Measurements from ENCODE around the gene SLC18A3. TPM values are rescaled to one million over a fixed set of nuclear protein-coding genes. Genes with fewer than 3 reads are reported as not detected.

The SLC18A3 gene
- total RNA-seq, 2 experiments from 2014 or later, result not detected

DNA sequence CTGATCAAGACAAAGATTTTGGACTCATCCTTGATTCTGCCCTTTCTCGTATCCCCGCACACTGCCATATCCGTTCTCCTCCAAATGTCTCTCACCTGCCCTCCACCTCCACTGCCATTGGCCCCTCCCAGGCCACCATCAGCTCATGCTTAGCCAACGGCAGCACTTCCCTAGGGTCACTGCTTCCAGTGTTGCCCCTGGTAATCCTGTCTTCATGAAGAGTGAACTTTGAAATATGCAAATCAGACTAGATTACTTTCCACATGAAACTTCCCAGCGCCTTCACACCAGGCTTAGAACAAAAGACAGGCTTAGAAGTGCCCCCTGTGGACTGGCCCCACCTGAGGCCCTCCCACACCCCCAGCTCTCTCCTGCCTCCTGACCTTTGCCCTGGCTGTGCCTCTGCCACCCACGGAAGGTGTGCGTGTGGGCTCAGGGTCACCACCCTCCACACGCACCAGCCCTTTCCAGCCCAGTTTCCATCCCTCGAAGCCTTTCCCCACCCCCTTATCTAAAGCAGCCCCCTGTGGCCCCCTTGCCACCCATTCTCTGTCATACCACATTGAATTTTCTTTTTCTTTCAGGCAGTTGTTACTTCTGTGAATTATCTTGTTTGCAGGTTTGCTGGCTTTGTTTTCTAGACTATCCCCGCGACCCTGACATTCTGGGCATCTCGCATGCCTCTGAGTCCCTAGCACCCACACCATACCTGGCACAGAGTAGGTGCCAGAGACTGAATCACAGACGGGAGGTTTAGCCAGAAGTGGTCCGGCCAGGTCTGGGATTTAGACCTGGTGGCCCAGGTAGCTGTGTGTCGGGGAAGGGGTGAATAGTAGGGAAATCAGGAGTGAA lies 42.5 kb downstream of the SLC18A3 start:
- Mint-ChIP-seq H3K4me1 (ENCODE audit: low read depth) (peaks cover 16% of the 10 kb centered on the region), H3K27ac (no peak overlapping the region), H3K4me3 (no peak overlapping the region), H3K9me3 (no peaks in the 10 kb centered on the region), H3K27me3 (peaks cover 4% of the 10 kb centered on the region), H3K36me3 (ENCODE audit: low read depth) (no peaks in the 10 kb centered on the region)
- ChIA-PET CTCF (no interaction called here), POLR2A (no interaction called here)
- TF ChIP-seq, protein P1, sequence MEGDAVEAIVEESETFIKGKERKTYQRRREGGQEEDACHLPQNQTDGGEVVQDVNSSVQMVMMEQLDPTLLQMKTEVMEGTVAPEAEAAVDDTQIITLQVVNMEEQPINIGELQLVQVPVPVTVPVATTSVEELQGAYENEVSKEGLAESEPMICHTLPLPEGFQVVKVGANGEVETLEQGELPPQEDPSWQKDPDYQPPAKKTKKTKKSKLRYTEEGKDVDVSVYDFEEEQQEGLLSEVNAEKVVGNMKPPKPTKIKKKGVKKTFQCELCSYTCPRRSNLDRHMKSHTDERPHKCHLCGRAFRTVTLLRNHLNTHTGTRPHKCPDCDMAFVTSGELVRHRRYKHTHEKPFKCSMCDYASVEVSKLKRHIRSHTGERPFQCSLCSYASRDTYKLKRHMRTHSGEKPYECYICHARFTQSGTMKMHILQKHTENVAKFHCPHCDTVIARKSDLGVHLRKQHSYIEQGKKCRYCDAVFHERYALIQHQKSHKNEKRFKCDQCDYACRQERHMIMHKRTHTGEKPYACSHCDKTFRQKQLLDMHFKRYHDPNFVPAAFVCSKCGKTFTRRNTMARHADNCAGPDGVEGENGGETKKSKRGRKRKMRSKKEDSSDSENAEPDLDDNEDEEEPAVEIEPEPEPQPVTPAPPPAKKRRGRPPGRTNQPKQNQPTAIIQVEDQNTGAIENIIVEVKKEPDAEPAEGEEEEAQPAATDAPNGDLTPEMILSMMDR (IDR thresholded peaks at IDR 0.05), result no peak
- ATAC-seq (no peak), DNase-seq (no peak)
- intact Hi-C loops (cut with micrococcal nuclease), result no loop called here

DNA sequence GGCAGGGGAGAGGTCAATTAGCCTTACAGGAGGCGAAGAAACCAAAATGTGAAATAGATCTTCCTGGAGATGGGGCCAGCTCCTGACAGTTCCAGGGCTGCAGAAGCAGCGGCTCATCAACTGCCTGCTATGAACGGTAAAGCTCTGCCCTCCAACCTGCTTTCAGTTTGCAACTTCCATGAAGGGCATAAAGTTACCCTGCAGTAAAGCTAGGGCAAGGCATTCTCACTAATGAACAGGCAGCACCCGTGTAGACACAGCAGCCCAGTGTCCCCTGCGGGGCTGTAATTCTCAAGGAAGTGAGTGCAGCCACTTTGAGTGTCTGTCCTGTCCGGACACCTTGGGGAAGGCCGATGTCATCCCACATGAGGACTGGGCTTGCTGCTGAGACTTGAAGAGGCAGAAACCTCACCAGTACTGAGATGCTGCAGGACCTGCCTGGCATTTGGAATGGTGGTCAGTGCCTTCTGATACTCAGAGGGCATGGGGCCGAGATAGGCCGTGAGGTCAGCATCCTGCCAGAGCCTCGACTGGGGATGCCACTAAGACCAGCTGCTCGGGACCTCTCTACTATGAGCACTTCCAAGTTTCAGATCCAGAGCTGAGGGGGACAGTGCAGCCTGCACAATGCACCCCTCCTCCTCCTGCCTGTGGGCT lies 43.3 kb downstream of the SLC18A3 start:
- ChIA-PET POLR2A (no interaction called here), CTCF (no interaction called here)
- ATAC-seq (no peak), DNase-seq (no peak)
- Mint-ChIP-seq H3K4me3 (no peak overlapping the region), H3K27me3 (peaks cover 4% of the 10 kb centered on the region), H3K27ac (no peak overlapping the region), H3K9me3 (no peaks in the 10 kb centered on the region), H3K36me3 (ENCODE audit: low read depth) (no peaks in the 10 kb centered on the region), H3K4me1 (ENCODE audit: low read depth) (peaks cover 13% of the 10 kb centered on the region)
- TF ChIP-seq, protein P1 (IDR thresholded peaks at IDR 0.05), result no peak
- intact Hi-C loops (cut with micrococcal nuclease), result no loop called here

DNA sequence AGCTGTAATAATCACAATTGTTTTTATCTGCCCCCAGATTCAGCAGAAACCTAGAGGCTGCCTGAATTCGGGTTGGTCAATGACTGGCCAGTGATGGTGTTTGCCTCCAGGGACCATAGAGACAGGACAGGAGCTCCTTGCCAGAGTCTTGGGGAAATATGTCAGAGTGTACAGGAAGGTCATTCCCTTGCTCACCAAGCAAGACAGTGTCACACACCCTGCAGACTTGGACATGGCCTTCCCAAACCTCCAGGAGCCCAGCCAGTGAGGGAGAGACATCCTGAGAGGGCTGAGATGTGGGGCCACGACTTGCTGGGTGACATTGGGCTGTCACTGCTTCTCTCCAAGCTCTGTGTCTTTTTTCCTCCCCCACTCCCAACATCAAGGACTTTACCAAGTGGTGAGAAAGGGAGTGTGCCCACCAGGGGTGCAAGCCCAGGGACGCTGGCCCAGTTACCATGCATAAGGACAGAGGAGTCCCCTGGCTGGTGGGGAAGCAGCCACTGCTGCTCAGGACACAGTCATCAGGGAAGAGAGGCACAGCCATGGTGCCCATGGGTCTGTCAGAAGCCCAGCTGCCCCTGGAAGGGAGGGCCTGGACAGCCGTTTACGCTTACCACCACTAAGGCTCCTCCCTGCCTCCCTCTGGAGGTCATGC lies 44.1 kb downstream of the SLC18A3 start:
- TF ChIP-seq, protein P1 (IDR thresholded peaks at IDR 0.05), result no peak
- Mint-ChIP-seq H3K4me3 (no peak overlapping the region), H3K9me3 (peaks cover under 1% of the 10 kb centered on the region), H3K36me3 (ENCODE audit: low read depth) (peaks cover under 1% of the 10 kb centered on the region), H3K27me3 (peaks cover 4% of the 10 kb centered on the region), H3K4me1 (ENCODE audit: low read depth) (peaks cover 7% of the 10 kb centered on the region), H3K27ac (no peak overlapping the region)
- ChIA-PET CTCF (no interaction called here), POLR2A (no interaction called here)
- DNase-seq (no peak), ATAC-seq (no peak)
- intact Hi-C loops (cut with micrococcal nuclease), result no loop called here

DNA sequence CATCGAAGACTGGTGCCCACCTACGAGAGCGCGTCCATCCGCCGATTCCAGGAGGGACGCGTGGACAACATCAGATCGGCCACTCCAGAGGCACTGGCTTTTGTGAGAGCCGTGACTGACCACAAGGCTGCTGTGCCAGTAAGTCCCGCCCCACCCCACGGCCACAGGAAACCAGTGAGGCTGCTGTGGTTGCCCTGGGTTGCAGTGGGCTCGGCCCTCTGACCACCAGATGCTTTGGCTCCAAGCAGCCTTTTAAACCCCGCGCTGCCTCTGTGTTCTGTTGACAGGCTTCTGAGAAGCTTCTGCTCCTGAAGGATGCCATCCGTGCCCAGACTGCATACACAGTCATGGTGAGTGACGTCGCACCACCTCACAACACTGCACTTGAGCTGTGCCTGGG lies 45.0 kb downstream of the SLC18A3 start:
- CTCF ChIA-PET, result interaction anchor here (1.0 kb wide), 1 partner anchor 60 kb away, joined by 3 read pairs; no protein-coding TSS in a partner anchor
- no peak for ATAC-seq
- TF ChIP-seq, protein P1 (IDR thresholded peaks at IDR 0.05), result no peak
- H3K9me3 Mint-ChIP-seq, result peaks cover 4% of the 10 kb centered on the region
- H3K27me3 Mint-ChIP-seq, result peaks cover 4% of the 10 kb centered on the region
- POLR2A ChIA-PET, result no interaction called here
- H3K4me1 Mint-ChIP-seq (ENCODE audit: low read depth), result no peaks in the 10 kb centered on the region
- DNase-seq, result no peak
- H3K36me3 Mint-ChIP-seq (ENCODE audit: low read depth), result peaks cover 3% of the 10 kb centered on the region
- no peak overlapping the region for H3K27ac Mint-ChIP-seq
- intact Hi-C loops (cut with micrococcal nuclease), result no loop called here
- no peak overlapping the region for H3K4me3 Mint-ChIP-seq
